Activated CD4-positive, alpha-beta memory T cell treated with anti-CD3 and anti-CD28 coated beads, Interleukin-2, amount 10 ng/mL, durations not matched to agents 7 days and 5 days (primary cell): Measurements from ENCODE around the gene CLTB. TPM values are rescaled to one million over a fixed set of nuclear protein-coding genes. Genes with fewer than 3 reads are reported as not detected.

Experiments used
- CTCF ChIA-PET: fragments of 350-600 bp; sonication (Branson Sonifier 250); formaldehyde crosslinking; loops from one replicate; lab custom pipeline; 2021; ENCODE audit warnings: antibody characterized with exemption, inconsistent platforms; lab: Charles Lee
- POLR2A ChIA-PET: fragments of 350-600 bp; sonication (Branson Sonifier 250); formaldehyde crosslinking; loops from one replicate; lab custom pipeline; 2021; ENCODE audit warnings: antibody characterized with exemption; lab: Charles Lee
- DNase-seq: peaks from one replicate; pipeline ENCODE4 v3.0.0-alpha.2; 2020
- H3K27ac Mint-ChIP-seq: one replicate; pipeline ENCODE4 v1.8.0; 2021; ENCODE audit warnings: mild to moderate bottlenecking, mixed read lengths
- H3K27me3 Mint-ChIP-seq: one replicate; pipeline ENCODE4 v1.8.0; 2021; ENCODE audit warnings: mixed read lengths
- H3K36me3 Mint-ChIP-seq: one replicate; pipeline ENCODE4 v1.8.0; 2021; ENCODE audit warnings: low read depth, mixed read lengths
- H3K4me1 Mint-ChIP-seq: one replicate; pipeline ENCODE4 v1.8.0; 2021; ENCODE audit warnings: mixed read lengths
- H3K4me3 Mint-ChIP-seq: one replicate; pipeline ENCODE4 v1.8.0; 2021; ENCODE audit warnings: mild to moderate bottlenecking, mixed read lengths
- H3K9me3 Mint-ChIP-seq: one replicate; pipeline ENCODE4 v1.8.0; 2021; ENCODE audit warnings: mixed read lengths
- total RNA-seq, 2 experiments: library from RNA; stranded (reverse); gene quantifications; one replicate each; pipeline ENCODE4 v1.2.3, GENCODE V29; 2021

CLTB gene
- total RNA-seq, 2 experiments from 2014 or later = 56.2 to 57.2 TPM

GRCh38 chr5:176425138-176425537 is 8.8 kb upstream of the CLTB start:
- Mint-ChIP-seq H3K9me3 (peaks cover 6% of the 10 kb centered on the region), H3K27ac (no peak overlapping the region), H3K4me1 (no peaks in the 10 kb centered on the region), H3K4me3 (no peak overlapping the region), H3K27me3 (peaks cover 33% of the 10 kb centered on the region), H3K36me3 (peaks cover 5% of the 10 kb centered on the region)
- DNase-seq = no peak
- CTCF ChIA-PET = no interaction called here
- POLR2A ChIA-PET = no interaction called here

DNA sequence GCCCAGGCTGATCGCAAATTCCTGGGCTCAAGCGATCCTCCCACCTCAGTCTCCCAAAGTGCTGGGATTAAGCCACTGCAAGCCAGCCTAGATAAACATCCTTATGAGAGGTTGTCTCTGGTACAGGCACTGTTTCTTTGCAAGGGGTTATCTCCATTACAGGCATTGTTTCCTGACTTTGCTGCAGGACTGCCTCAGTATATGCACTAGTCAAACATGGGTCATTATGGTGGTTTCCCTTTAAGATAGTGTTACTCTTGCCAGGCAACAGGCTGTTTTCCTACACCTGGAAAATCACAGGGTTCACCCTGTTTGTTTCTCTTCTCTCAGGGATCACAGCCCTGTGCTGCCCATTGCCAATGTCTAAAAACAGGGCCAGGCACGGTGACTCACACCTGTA is 7.8 kb upstream of the CLTB start:
- DNase-seq = no peak
- peaks cover 31% of the 10 kb centered on the region for H3K27me3 Mint-ChIP-seq
- POLR2A ChIA-PET = interaction anchor here (1.2 kb wide), 1 partner anchor 113 kb away, joined by 3 read pairs; the partner anchor contains the start of gene RNF44
- H3K36me3 Mint-ChIP-seq = peaks cover 5% of the 10 kb centered on the region
- CTCF ChIA-PET = interaction anchor here (0.6 kb wide), 1 partner anchor 37 kb away, joined by 3 read pairs; no protein-coding TSS in a partner anchor
- H3K4me1 Mint-ChIP-seq = no peaks in the 10 kb centered on the region
- H3K4me3 Mint-ChIP-seq = no peak overlapping the region
- no peak overlapping the region for H3K27ac Mint-ChIP-seq
- H3K9me3 Mint-ChIP-seq = peaks cover 6% of the 10 kb centered on the region

GRCh38 chr5:176420972-176421544 is 4.7 kb upstream of the CLTB start:
- peaks cover 6% of the 10 kb centered on the region for H3K9me3 Mint-ChIP-seq
- peaks cover 29% of the 10 kb centered on the region for H3K27me3 Mint-ChIP-seq
- peaks cover 5% of the 10 kb centered on the region for H3K36me3 Mint-ChIP-seq
- peaks cover 8% of the 10 kb centered on the region for H3K4me1 Mint-ChIP-seq
- POLR2A ChIA-PET = no interaction called here
- CTCF ChIA-PET = interaction anchor here (0.6 to 1.4 kb wide), 2 partner anchors 16 to 27 kb away, joined by 3 read pairs; partner anchors contain the start of gene FAF2
- no peak overlapping the region for H3K27ac Mint-ChIP-seq
- DNase-seq = no peak
- H3K4me3 Mint-ChIP-seq = no peak overlapping the region

- no peak overlapping the region for H3K27ac Mint-ChIP-seq
- POLR2A ChIA-PET = no interaction called here
- CTCF ChIA-PET = interaction anchor here (1.4 kb wide), 1 partner anchor 28 kb away, joined by 3 read pairs; the partner anchor contains the start of gene FAF2
- H3K27me3 Mint-ChIP-seq = peaks cover 25% of the 10 kb centered on the region
- H3K4me1 Mint-ChIP-seq = peaks cover 14% of the 10 kb centered on the region
- H3K9me3 Mint-ChIP-seq = no peaks in the 10 kb centered on the region
- H3K4me3 Mint-ChIP-seq = no peak overlapping the region
- no peaks in the 10 kb centered on the region for H3K36me3 Mint-ChIP-seq
- DNase-seq = no peak
Measured at GRCh38 chr5:176420086-176420485, 3.7 kb upstream of the CLTB start.

GRCh38 chr5:176418251-176418650 is 1.9 kb upstream of the CLTB start:
- DNase-seq = no peak
- Mint-ChIP-seq H3K27me3 (peaks cover 24% of the 10 kb centered on the region), H3K36me3 (no peaks in the 10 kb centered on the region), H3K4me1 (peaks cover 28% of the 10 kb centered on the region), H3K4me3 (no peak overlapping the region), H3K9me3 (no peaks in the 10 kb centered on the region), H3K27ac (no peak overlapping the region)
- ChIA-PET CTCF (interaction anchor here (0.9 to 3.6 kb wide), 6 partner anchors 28 to 239 kb away, joined by 3 to 22 read pairs (median 4); partner anchors contain the start of gene FAF2), POLR2A (interaction anchor here (3.1 kb wide), 1 partner anchor 30 kb away, joined by 18 read pairs; the partner anchor contains the start of gene FAF2)

- Mint-ChIP-seq H3K27me3 (peaks cover 14% of the 10 kb centered on the region), H3K27ac (no peak overlapping the region), H3K9me3 (no peaks in the 10 kb centered on the region), H3K36me3 (no peaks in the 10 kb centered on the region), H3K4me1 (peaks cover 35% of the 10 kb centered on the region), H3K4me3 (peak overlapping the region; percentile 64)
- POLR2A ChIA-PET = interaction anchor here (0.6 to 3.1 kb wide), 13 partner anchors 15 to 230 kb away, joined by 3 to 26 read pairs (median 4); partner anchors contain the start of genes FAF2, RNF44 and TSPAN17
- CTCF ChIA-PET = interaction anchor here (0.6 to 3.6 kb wide), 23 partner anchors 10 to 244 kb away, joined by 3 to 22 read pairs (median 5); partner anchors contain the start of genes FAF2 and RNF44
- no peak for DNase-seq
Measured at GRCh38 chr5:176416965-176417364, 626 bp upstream of the CLTB start.

- Mint-ChIP-seq H3K9me3 (no peaks in the 10 kb centered on the region), H3K27ac (peak overlapping the region; percentile 71), H3K36me3 (no peaks in the 10 kb centered on the region), H3K4me1 (peaks cover 43% of the 10 kb centered on the region), H3K4me3 (peak overlapping the region; percentile 82), H3K27me3 (peaks cover 3% of the 10 kb centered on the region)
- ChIA-PET POLR2A (interaction anchor here (0.9 to 3.1 kb wide), 11 partner anchors 9 to 242 kb away, joined by 3 to 26 read pairs (median 6); partner anchors contain the start of genes FAF2, RNF44 and TSPAN17), CTCF (interaction anchor here (0.9 to 3.6 kb wide), 10 partner anchors 33 to 158 kb away, joined by 3 to 22 read pairs (median 10); partner anchors contain the start of genes FAF2 and RNF44)
- DNase-seq = no peak
Measured at GRCh38 chr5:176415240-176415951, 943 bp downstream of the CLTB start.

DNA sequence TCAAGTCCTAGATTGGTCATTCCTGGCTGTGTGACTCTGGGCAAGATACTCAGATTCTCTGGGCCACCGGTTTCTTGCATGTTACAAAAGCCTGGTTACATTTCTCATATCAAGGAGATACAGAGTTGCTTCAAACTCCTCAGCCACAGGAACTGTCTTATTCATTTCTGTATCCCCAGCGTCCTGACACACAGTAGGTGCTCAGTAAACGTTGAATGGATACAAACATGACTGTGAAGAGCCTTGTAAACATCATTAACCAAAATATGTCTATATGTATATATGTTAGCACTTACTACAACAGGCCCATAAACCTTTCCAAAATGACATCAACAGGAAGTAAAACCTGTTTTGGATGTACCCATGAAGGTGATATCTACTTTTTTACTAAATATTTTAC is 1.6 kb downstream of the CLTB start:
- DNase-seq = no peak
- H3K9me3 Mint-ChIP-seq = no peaks in the 10 kb centered on the region
- peaks cover 43% of the 10 kb centered on the region for H3K4me1 Mint-ChIP-seq
- POLR2A ChIA-PET = interaction anchor here (1.5 kb wide), 1 partner anchor 116 kb away, joined by 3 read pairs; no protein-coding TSS in a partner anchor
- peaks cover 5% of the 10 kb centered on the region for H3K36me3 Mint-ChIP-seq
- H3K27ac Mint-ChIP-seq = peak overlapping the region; percentile 3
- CTCF ChIA-PET = interaction anchor here (1.1 to 3.6 kb wide), 4 partner anchors 34 to 159 kb away, joined by 3 to 22 read pairs (median 4); partner anchors contain the start of gene FAF2
- H3K4me3 Mint-ChIP-seq = peak overlapping the region; percentile 82
- H3K27me3 Mint-ChIP-seq = no peaks in the 10 kb centered on the region

DNA sequence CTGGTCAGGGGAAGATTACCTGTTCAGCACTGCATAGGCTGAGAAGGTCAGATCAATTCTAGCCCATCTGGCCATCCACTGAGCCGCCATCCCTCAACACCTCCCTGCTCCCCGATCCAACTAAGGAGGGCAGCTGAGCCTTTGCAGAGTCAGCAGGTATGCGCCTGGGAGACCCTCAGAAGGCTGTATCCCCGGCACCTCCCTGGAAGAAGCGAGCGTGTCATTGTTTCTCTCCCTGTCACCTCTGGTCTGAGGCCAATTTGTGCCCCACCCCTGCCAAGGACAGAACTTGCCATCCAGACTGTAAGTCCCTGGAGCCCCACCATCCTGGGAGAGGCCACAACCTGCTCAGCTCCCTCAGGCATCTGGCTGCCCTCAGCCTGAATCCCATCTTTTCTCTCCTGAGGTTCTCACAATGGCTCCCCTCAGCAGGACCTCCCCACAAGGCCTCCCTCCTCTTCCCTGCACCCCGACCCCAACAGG is 2.6 kb downstream of the CLTB start:
- ChIA-PET CTCF (interaction anchor here (1.1 kb wide), 1 partner anchor 160 kb away, joined by 3 read pairs; no protein-coding TSS in a partner anchor), POLR2A (interaction anchor here (1.0 to 1.5 kb wide), 2 partner anchors 117 to 182 kb away, joined by 3 read pairs; no protein-coding TSS in a partner anchor)
- H3K27ac Mint-ChIP-seq = no peak overlapping the region
- H3K27me3 Mint-ChIP-seq = no peaks in the 10 kb centered on the region
- H3K4me3 Mint-ChIP-seq = no peak overlapping the region
- H3K9me3 Mint-ChIP-seq = no peaks in the 10 kb centered on the region
- peaks cover 43% of the 10 kb centered on the region for H3K4me1 Mint-ChIP-seq
- DNase-seq = no peak
- H3K36me3 Mint-ChIP-seq = peaks cover 6% of the 10 kb centered on the region

DNA sequence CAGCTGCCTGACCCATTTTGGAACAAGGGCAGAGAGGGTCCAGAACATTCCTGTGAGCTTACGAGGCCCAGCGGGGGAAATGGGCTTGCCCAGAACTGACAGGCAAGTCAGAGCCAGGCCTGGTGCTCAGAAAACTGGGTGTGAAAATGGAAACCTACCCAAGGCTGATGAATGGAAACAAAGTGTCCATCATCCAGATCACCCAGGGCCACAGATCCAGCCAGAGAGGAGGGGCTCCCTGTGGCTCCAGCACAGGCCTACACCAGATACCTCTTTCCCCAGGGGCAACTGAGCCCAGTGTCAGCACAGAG is 3.1 kb downstream of the CLTB start:
- no peak for DNase-seq
- ChIA-PET CTCF (interaction anchor here (1.1 kb wide), 1 partner anchor 160 kb away, joined by 3 read pairs; no protein-coding TSS in a partner anchor), POLR2A (interaction anchor here (1.0 to 1.5 kb wide), 2 partner anchors 118 to 183 kb away, joined by 3 read pairs; no protein-coding TSS in a partner anchor)
- Mint-ChIP-seq H3K4me3 (no peak overlapping the region), H3K9me3 (no peaks in the 10 kb centered on the region), H3K27ac (no peak overlapping the region), H3K4me1 (peaks cover 43% of the 10 kb centered on the region), H3K36me3 (peaks cover 6% of the 10 kb centered on the region), H3K27me3 (no peaks in the 10 kb centered on the region)

GRCh38 chr5:176412517-176413254 is 3.7 kb downstream of the CLTB start:
- Mint-ChIP-seq H3K36me3 (peaks cover 9% of the 10 kb centered on the region), H3K4me3 (no peak overlapping the region), H3K27ac (no peak overlapping the region), H3K4me1 (peaks cover 43% of the 10 kb centered on the region), H3K9me3 (no peaks in the 10 kb centered on the region), H3K27me3 (no peaks in the 10 kb centered on the region)
- no peak for DNase-seq
- POLR2A ChIA-PET = interaction anchor here (1.0 kb wide), 1 partner anchor 183 kb away, joined by 3 read pairs; no protein-coding TSS in a partner anchor
- CTCF ChIA-PET = no interaction called here
